Transverse colon (tissue), 4 donors: ENCODE measurements around the gene PCDH12. TPM values are rescaled to one million over a fixed set of nuclear protein-coding genes. Genes with fewer than 3 reads are reported as not detected.

Source experiments
- DNase-seq: peaks from one replicate; pipeline ENCODE4 v3.0.0-alpha.2; 2019
- H3K27ac ChIP-seq, 4 donors: fragments of 200-600 bp; sonication (generic); 2 replicates each; pipeline ENCODE4 v1.5.1; 2016 to 2018; ENCODE audit warnings: inconsistent platforms in 4 of 4
- H3K27me3 ChIP-seq: fragments of 200-600 bp; sonication (generic); 2 replicates; pipeline ENCODE4 v1.5.1; 2017; ENCODE audit warnings: inconsistent platforms
- H3K36me3 ChIP-seq, 4 donors: fragments of 200-600 bp; sonication (generic); 2 replicates each; pipeline ENCODE4 v1.5.1; 2017 to 2019; ENCODE audit warnings: inconsistent platforms in 4 of 4
- H3K4me1 ChIP-seq, 4 donors: fragments of 200-600 bp; sonication (generic); 2 replicates each; pipeline ENCODE4 v1.5.1; 2017 to 2020; ENCODE audit warnings: inconsistent platforms in 4 of 4
- H3K4me3 ChIP-seq, 4 donors: fragments of 200-600 bp; sonication (generic); 1 replicate in 1 of 4; 2 replicates in 3 of 4; pipeline versions ENCODE4 v1.5.1 to v1.6.1; 2017 to 2019; ENCODE audit warnings: inconsistent platforms in 4 of 4
- H3K9me3 ChIP-seq, 2 donors: fragments of 200-600 bp; sonication (generic); 2 replicates each; pipeline ENCODE4 v1.5.1; 2017 to 2019; ENCODE audit warnings: inconsistent platforms in 2 of 2
- CTCF ChIP-seq, 5 experiments: fragments of 200-600 bp in 3 of 5; fragments of 450-650 bp in 2 of 5; sonication (generic) in 3 of 5; IDR thresholded peaks; 1 replicate in 2 of 5; 2 replicates in 3 of 5; pipeline ENCODE4 v1.5.1; 2016 to 2017; ENCODE audit warnings: antibody characterized with exemption in 5 of 5, inconsistent platforms in 3 of 5, mild to moderate bottlenecking in 2 of 5, moderate library complexity in 1 of 5
- EP300 ChIP-seq: sonication (generic); formaldehyde crosslinking; IDR thresholded peaks from one replicate; pipeline ENCODE4 v1.6.1; 2017; ENCODE audit warnings: antibody characterized with exemption, low read depth
- POLR2A ChIP-seq: fragments of 450-650 bp; IDR thresholded peaks from one replicate; pipeline ENCODE4 v1.6.1; 2016; ENCODE audit warnings: antibody characterized with exemption, mild to moderate bottlenecking, moderate library complexity
- POLR2AphosphoS5 ChIP-seq, 3 donors: sonication (generic); formaldehyde crosslinking; IDR thresholded peaks; one replicate each; pipeline ENCODE4 v1.6.1; 2016; ENCODE audit warnings: antibody characterized with exemption in 3 of 3
- WGBS, 2 donors: methylation state at CpG; one replicate each; pipeline ENCODE4 v1.1.5; 2018; ENCODE audit warnings: low coverage in 1 of 2; 5-methylcytosine and 5-hydroxymethylcytosine counted together
- in situ Hi-C, 4 donors: fragments of 200-750 bp; cut with MboI; loops; one replicate each; pipeline versions ENCODE4 v1.15.0 to v1.15.1; 2017; ENCODE audit warnings: low sequenced_read_pairs in 3 of 4, low pct_ligation_motif_present in 1 of 4, low pct_unique_long_range_greater_than_20kb in 1 of 4
- intact Hi-C: fragments of 100-400 bp; cut with DNase I; formaldehyde crosslinking; loops from one replicate; pipeline ENCODE4 v1.15.1; 2023; ENCODE audit warnings: low total_unique reads
- total RNA-seq, 4 donors: library from RNA; depleted of rRNA; stranded (reverse); fragments of >200 nt; gene quantifications; one replicate each; pipeline ENCODE4 v1.1.0, GENCODE V29; 2016

PCDH12 gene
- total RNA-seq, 4 donors from 2014 or later: 0.37 to 0.95 (median 0.68) TPM; not detected in 1

- Histone ChIP-seq H3K9me3 (no peaks in the 10 kb centered on the region), H3K36me3 (peaks cover 0 to 20% (median 10%) of the 10 kb centered on the region in 4 donors), H3K27me3 (no peaks in the 10 kb centered on the region), H3K4me3 (no peak overlapping the region), H3K4me1 (peaks cover 0 to 11% (median 1%) of the 10 kb centered on the region in 4 donors), H3K27ac (peak overlapping the region; percentile 2 to 46 (median 24))
- DNase-seq: no peak
- 76 to 80% methylated on average over 1 to 6 of the region's 6 CpGs for WGBS, 2 donors
- TF ChIP-seq EP300 (no peak), POLR2AphosphoS5 (IDR thresholded peaks at IDR 0.05) (no peak), CTCF (IDR thresholded peaks at IDR 0.05) (no peak), POLR2A (no peak)
- intact Hi-C loops: no loop called here
- in situ Hi-C loops: no loop called here
These were observed 16.7 kb downstream of the PCDH12 start for GRCh38 chr5:141941307-141941706.

- H3K27ac ChIP-seq: peak overlapping the region; percentile 2 to 46 (median 24)
- WGBS, 2 donors: 45 to 67% methylated on average over 1 to 6 of the region's 6 CpGs
- H3K9me3 ChIP-seq: no peaks in the 10 kb centered on the region
- no peak overlapping the region for H3K4me3 ChIP-seq
- intact Hi-C loops (no loop called here), in situ Hi-C loops (no loop called here)
- TF ChIP-seq POLR2A (no peak), CTCF (IDR thresholded peaks at IDR 0.05) (no peak), EP300 (no peak), POLR2AphosphoS5 (IDR thresholded peaks at IDR 0.05) (no peak)
- peaks cover 0 to 8% (median 1%) of the 10 kb centered on the region in 4 donors for H3K4me1 ChIP-seq
- DNase-seq: no peak
- no peaks in the 10 kb centered on the region for H3K27me3 ChIP-seq
- H3K36me3 ChIP-seq: peaks cover 0 to 24% (median 12%) of the 10 kb centered on the region in 4 donors
These were observed 17.2 kb downstream of the PCDH12 start for GRCh38 chr5:141940695-141941271.

GRCh38 chr5:141935538-141935937, 22.5 kb downstream of the PCDH12 start:
- peaks cover 0 to 66% (median 33%) of the 10 kb centered on the region in 4 donors for H3K36me3 ChIP-seq
- H3K4me1 ChIP-seq: no peaks in the 10 kb centered on the region
- TF ChIP-seq EP300: no peak
- no peak for TF ChIP-seq CTCF (IDR thresholded peaks at IDR 0.05)
- no peak for TF ChIP-seq POLR2A
- no peak for TF ChIP-seq POLR2AphosphoS5 (IDR thresholded peaks at IDR 0.05)
- no peak overlapping the region for H3K27ac ChIP-seq
- no peaks in the 10 kb centered on the region for H3K9me3 ChIP-seq
- intact Hi-C loops: no loop called here
- DNase-seq: no peak
- H3K27me3 ChIP-seq: no peaks in the 10 kb centered on the region
- H3K4me3 ChIP-seq: no peak overlapping the region
- in situ Hi-C loops: no loop called here
- 97% methylated on average over 4 of the region's 4 CpGs; no CpG with 5 or more reads in 1 of the 2 donors for WGBS, 2 donors

- intact Hi-C loops: no loop called here
- H3K36me3 ChIP-seq: peaks cover 0 to 77% (median 38%) of the 10 kb centered on the region in 4 donors
- 48 to 70% methylated on average over 4 to 11 of the region's 11 CpGs for WGBS, 2 donors
These were observed 23.7 kb downstream of the PCDH12 start for GRCh38 chr5:141934099-141934844.

More at GRCh38 chr5:141934099-141934844, 23.7 kb downstream of the PCDH12 start:
- peak; percentile 34 for DNase-seq
- no peak overlapping the region for H3K4me3 ChIP-seq
- TF ChIP-seq POLR2A (no peak), EP300 (no peak), POLR2AphosphoS5 (IDR thresholded peaks at IDR 0.05) (no peak), CTCF (IDR thresholded peaks at IDR 0.05) (no peak)
- H3K27me3 ChIP-seq: no peaks in the 10 kb centered on the region
- in situ Hi-C loops: no loop called here
- H3K27ac ChIP-seq: no peak overlapping the region
- H3K4me1 ChIP-seq: no peaks in the 10 kb centered on the region
- no peaks in the 10 kb centered on the region for H3K9me3 ChIP-seq
